PC-9 (cell line): ENCODE results near the gene TMCC2. TPM values are rescaled to one million over a fixed set of nuclear protein-coding genes. Genes with fewer than 3 reads are reported as not detected.
A peak's percentile ranks its signal among the peaks of the same experiment; 100 is the strongest.

Experiments
- BruUV-seq: library from RNA; stranded (reverse); fragments of 400-500 nt; replicated peaks from 2 replicates; lab custom pipeline; 2021; lab: Mats Ljungman, UMichigan
- CTCF ChIA-PET: fragments of 300-600 bp; sonication (Branson Sonifier 250); formaldehyde crosslinking; loops from one replicate; lab custom pipeline; 2022; ENCODE audit warnings: antibody characterized with exemption; lab: Charles Lee
- POLR2A ChIA-PET: fragments of 300-600 bp; sonication (Branson Sonifier 250); formaldehyde crosslinking; loops from one replicate; lab custom pipeline; 2022; ENCODE audit warnings: antibody characterized with exemption; ENCODE audit not compliant: unreplicated experiment; lab: Charles Lee
- DNase-seq, 2 experiments: peaks; one replicate each; pipeline versions ENCODE4 v3.0.0 to v3.0.0-alpha.2; 2015 to 2022; ENCODE audit warnings: mixed read lengths in 1 of 2
- H2AFZ ChIP-seq: fragments of 200-600 bp; sonication (generic); 2 replicates; pipeline ENCODE4 v1.8.1; 2017; ENCODE audit warnings: antibody characterized with exemption
- H3F3A ChIP-seq: fragments of 200-600 bp; sonication (generic); 2 replicates; pipeline ENCODE4 v1.8.1; 2017; ENCODE audit warnings: antibody characterized with exemption, mild to moderate bottlenecking, low read depth; ENCODE audit not compliant: insufficient read depth
- H3K27ac ChIP-seq: fragments of 200-600 bp; sonication (generic); 2 replicates; pipeline ENCODE4 v1.6.1; 2016; ENCODE audit warnings: mixed run types
- H3K27me3 ChIP-seq: fragments of 200-600 bp; sonication (generic); 2 replicates; pipeline ENCODE4 v1.6.1; 2016; ENCODE audit warnings: low read depth, mixed run types; ENCODE audit not compliant: insufficient read depth
- H3K36me3 ChIP-seq: fragments of 200-600 bp; sonication (generic); 2 replicates; pipeline ENCODE4 v1.6.1; 2016; ENCODE audit warnings: low read depth, mixed run types
- H3K4me1 ChIP-seq: fragments of 200-600 bp; sonication (generic); replicated peaks from 2 replicates; pipeline ENCODE4 v1.6.1; 2016; ENCODE audit warnings: mixed run types; ENCODE audit not compliant: insufficient read depth
- H3K4me2 ChIP-seq: fragments of 200-600 bp; sonication (generic); 2 replicates; pipeline ENCODE4 v1.6.1; 2017; ENCODE audit warnings: mixed run types
- H3K4me3 ChIP-seq: fragments of 200-600 bp; sonication (generic); 2 replicates; pipeline ENCODE4 v1.6.1; 2016; ENCODE audit warnings: mixed run types
- H3K79me2 ChIP-seq: fragments of 200-600 bp; sonication (generic); 2 replicates; pipeline ENCODE4 v1.6.1; 2017; ENCODE audit warnings: low read depth, mixed run types
- H3K9me2 ChIP-seq: fragments of 200-600 bp; sonication (generic); 2 replicates; pipeline ENCODE4 v1.8.1; 2017; ENCODE audit warnings: mild to moderate bottlenecking; ENCODE audit not compliant: insufficient read depth
- H3K9me3 ChIP-seq: fragments of 200-600 bp; sonication (generic); 2 replicates; pipeline ENCODE4 v1.8.1; 2016; ENCODE audit warnings: low read depth; ENCODE audit not compliant: insufficient read depth
- H4K20me1 ChIP-seq: fragments of 200-600 bp; sonication (generic); 2 replicates; pipeline ENCODE4 v1.8.1; 2017; ENCODE audit not compliant: insufficient read depth
- EZH2 ChIP-seq: fragments of 200-600 bp; sonication (generic); IDR thresholded peaks from 2 replicates; pipeline ENCODE4 v1.8.0; 2017; ENCODE audit warnings: antibody characterized with exemption, low read depth
- intact Hi-C: fragments of 100-400 bp; cut with micrococcal nuclease; formaldehyde crosslinking; loops from one replicate; pipeline ENCODE4 v1.10.0; 2022; ENCODE audit not compliant: unreplicated experiment
- total RNA-seq: library from RNA; stranded (reverse); gene quantifications from 2 replicates; pipeline ENCODE4 v1.2.3, GENCODE V29; 2021
- TF ChIP-seq, protein P1 (sequence below): fragments of 200-600 bp; sonication (generic); conservative IDR thresholded peaks from 2 replicates; pipeline ENCODE4 v1.6.1; 2017; ENCODE audit warnings: mixed run types, antibody characterized with exemption, mild to moderate bottlenecking, moderate library complexity

Gene TMCC2
- total RNA-seq, 1 experiment from 2014 or later, result 0.79 TPM

DNA sequence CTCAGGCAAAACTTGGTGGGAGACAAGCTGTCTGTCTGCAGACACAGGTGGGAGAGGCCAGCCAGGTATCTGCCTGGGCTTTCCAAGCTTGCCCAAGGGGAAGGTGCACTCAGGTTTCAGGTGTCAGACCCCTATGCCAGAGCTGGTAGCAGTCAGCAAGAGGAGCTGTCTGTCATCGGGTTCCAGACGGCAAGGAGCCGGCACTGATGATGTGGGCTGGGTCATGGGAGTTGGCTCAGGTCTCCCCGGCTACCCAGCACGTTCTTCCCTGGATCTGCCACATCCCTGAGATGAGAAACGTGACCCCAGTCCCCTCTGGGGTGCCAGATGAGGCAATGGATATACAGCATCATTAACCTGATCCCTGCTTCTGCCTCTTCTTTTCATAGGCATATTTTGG, 23.0 kb downstream of the TMCC2 start:
- H2AFZ ChIP-seq, result no peak overlapping the region
- POLR2A ChIA-PET, result interaction anchor here (0.6 kb wide), 1 partner anchor 10 kb away, joined by 3 read pairs; no protein-coding TSS in a partner anchor

DNA sequence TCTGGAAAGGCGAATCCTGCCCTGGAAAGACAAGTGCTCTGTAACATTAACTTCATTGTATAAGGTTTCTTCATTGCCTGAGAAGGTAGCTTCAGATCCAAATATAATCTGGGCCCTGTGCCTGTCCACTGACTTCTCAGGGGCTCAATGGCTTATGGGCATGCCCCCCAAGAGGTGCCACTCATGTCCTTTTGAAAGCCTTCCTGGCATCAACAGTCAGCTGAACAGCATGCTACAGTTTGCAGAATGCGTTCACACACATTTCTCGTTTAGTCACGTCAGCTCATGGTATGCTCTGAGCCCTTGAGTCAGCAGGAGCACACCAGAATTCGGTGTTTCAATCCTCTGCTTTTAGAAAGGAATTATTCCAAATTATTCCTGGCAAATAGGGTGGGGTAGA, 23.8 kb downstream of the TMCC2 start:
- DNase-seq, result no peak
- Histone ChIP-seq H2AFZ (no peak overlapping the region), H3K4me2 (no peak overlapping the region), H3K9me2 (no peaks in the 10 kb centered on the region), H3F3A (no peaks in the 10 kb centered on the region), H3K79me2 (no peaks in the 10 kb centered on the region), H4K20me1 (no peaks in the 10 kb centered on the region), H3K4me3 (no peak overlapping the region), H3K4me1 (no peaks in the 10 kb centered on the region), H3K36me3 (no peaks in the 10 kb centered on the region), H3K9me3 (no peaks in the 10 kb centered on the region), H3K27ac (no peak overlapping the region), H3K27me3 (peaks cover 8% of the 10 kb centered on the region; the same call in 1 of the 2 replicates)
- no TSS peak for BruUV-seq
- ChIA-PET CTCF (interaction anchor here (0.6 kb wide), 1 partner anchor 12 kb away, joined by 3 read pairs; no protein-coding TSS in a partner anchor), POLR2A (no interaction called here)
- intact Hi-C loops, result no loop called here
- TF ChIP-seq, protein P1, sequence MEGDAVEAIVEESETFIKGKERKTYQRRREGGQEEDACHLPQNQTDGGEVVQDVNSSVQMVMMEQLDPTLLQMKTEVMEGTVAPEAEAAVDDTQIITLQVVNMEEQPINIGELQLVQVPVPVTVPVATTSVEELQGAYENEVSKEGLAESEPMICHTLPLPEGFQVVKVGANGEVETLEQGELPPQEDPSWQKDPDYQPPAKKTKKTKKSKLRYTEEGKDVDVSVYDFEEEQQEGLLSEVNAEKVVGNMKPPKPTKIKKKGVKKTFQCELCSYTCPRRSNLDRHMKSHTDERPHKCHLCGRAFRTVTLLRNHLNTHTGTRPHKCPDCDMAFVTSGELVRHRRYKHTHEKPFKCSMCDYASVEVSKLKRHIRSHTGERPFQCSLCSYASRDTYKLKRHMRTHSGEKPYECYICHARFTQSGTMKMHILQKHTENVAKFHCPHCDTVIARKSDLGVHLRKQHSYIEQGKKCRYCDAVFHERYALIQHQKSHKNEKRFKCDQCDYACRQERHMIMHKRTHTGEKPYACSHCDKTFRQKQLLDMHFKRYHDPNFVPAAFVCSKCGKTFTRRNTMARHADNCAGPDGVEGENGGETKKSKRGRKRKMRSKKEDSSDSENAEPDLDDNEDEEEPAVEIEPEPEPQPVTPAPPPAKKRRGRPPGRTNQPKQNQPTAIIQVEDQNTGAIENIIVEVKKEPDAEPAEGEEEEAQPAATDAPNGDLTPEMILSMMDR, result no peak
- TF ChIP-seq EZH2, result no peak

More for the DNA sequence above, 23.0 kb downstream of the TMCC2 start:
- Histone ChIP-seq H3K36me3 (no peaks in the 10 kb centered on the region), H3K4me3 (no peak overlapping the region), H3K27me3 (peaks cover 8% of the 10 kb centered on the region; the same call in 1 of the 2 replicates), H3K79me2 (no peaks in the 10 kb centered on the region), H3F3A (no peaks in the 10 kb centered on the region), H3K9me3 (no peaks in the 10 kb centered on the region), H3K4me2 (no peak overlapping the region), H3K4me1 (no peaks in the 10 kb centered on the region), H3K9me2 (no peaks in the 10 kb centered on the region), H3K27ac (no peak overlapping the region), H4K20me1 (no peaks in the 10 kb centered on the region)
- BruUV-seq, result no TSS peak
- CTCF ChIA-PET, result interaction anchor here (0.6 kb wide), 1 partner anchor 11 kb away, joined by 3 read pairs; no protein-coding TSS in a partner anchor
- DNase-seq, result no peak
- intact Hi-C loops, result no loop called here
- no peak for TF ChIP-seq EZH2
- TF ChIP-seq, protein P1, result no peak

DNA sequence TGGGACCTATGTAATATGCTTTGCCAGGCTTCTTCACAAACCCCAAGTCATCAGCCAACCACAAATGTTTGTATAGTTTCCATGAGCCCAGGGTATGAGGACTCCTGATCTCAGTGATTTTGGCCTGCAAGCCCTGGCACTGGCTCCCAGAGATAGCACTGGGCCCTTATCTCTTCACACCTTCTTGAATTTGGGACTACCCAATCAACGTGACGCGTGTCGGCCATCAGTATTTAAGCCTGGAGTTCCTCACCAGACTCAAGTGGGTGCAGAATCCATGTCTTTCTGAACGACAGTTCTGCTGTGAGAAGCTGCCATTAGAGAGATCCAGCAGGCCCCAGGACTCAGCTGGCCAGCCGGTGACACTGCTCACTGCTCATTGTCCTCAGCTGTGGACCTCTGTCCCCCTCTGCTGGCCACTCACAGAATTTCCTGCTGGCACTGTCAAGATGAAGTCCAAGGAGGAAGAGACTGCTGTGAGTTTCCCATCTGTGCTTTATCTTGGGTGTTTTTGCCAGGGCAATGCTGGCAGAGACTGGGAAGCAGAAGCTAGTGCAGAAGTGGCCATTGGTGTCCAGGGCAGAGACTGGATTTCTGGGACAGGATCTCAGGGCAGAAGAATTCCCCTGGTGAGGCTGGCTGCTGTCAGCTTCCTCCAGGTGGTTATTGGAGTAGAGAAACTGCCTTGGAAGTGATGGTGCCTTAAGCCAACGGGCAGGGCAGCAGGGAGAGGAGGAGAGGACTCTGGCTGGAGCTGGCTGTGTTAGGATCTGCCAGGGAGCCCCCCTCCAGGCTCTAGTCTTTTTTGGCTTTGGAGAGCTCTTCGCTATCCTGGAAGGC, 28.4 kb downstream of the TMCC2 start:
- Histone ChIP-seq H3F3A (no peaks in the 10 kb centered on the region), H3K4me1 (0 out of 2 replicates have a peak, but pooled peaks cover 5% of the 10 kb centered on the region), H3K4me2 (no peak overlapping the region), H3K9me3 (no peaks in the 10 kb centered on the region), H2AFZ (no peak overlapping the region), H4K20me1 (no peaks in the 10 kb centered on the region), H3K27me3 (peaks cover 2% of the 10 kb centered on the region; the same call in 1 of the 2 replicates), H3K4me3 (no peak overlapping the region), H3K79me2 (no peaks in the 10 kb centered on the region), H3K27ac (no peak overlapping the region), H3K9me2 (no peaks in the 10 kb centered on the region), H3K36me3 (no peaks in the 10 kb centered on the region)
- no TSS peak for BruUV-seq
- DNase-seq, result peak; percentile 71 to 87
- ChIA-PET CTCF (interaction anchor here (0.5 to 3.2 kb wide), 5 partner anchors 27 to 448 kb away, joined by 3 to 28 read pairs (median 4); no protein-coding TSS in a partner anchor), POLR2A (interaction anchor here (0.7 kb wide), 1 partner anchor 188 kb away, joined by 5 read pairs; no protein-coding TSS in a partner anchor)
- TF ChIP-seq EZH2, result no peak
- TF ChIP-seq, protein P1, result peak; percentile 97
- intact Hi-C loops, result loop anchor here (1.0 to 2.0 kb wide), 6 partner anchors 27 to 448 kb away; no protein-coding TSS in a partner anchor
